Measurements from ENCODE around the gene PHLPP1. TPM values are rescaled to one million over a fixed set of nuclear protein-coding genes. Genes with fewer than 3 reads are reported as not detected.

Gene PHLPP1
- total RNA-seq, 4 donors from 2014 or later = 17.7 to 29.5 (median 25.5) TPM

- no peak for TF ChIP-seq EP300 (IDR thresholded peaks at IDR 0.05; ENCODE audit: low read depth)
- TF ChIP-seq CTCF (IDR thresholded peaks at IDR 0.05) = peak; percentile 71 to 79 (median 73)
- peak overlapping the region in 2 of 4 donors; percentile 19 to 24 for H3K4me3 ChIP-seq
- H3K27ac ChIP-seq = no peak overlapping the region
- H3K9me3 ChIP-seq = no peaks in the 10 kb centered on the region
- peak; percentile 44 for DNase-seq
- in situ Hi-C loops (cut with MboI; ENCODE audit: low pct_ligation_motif_present in 1 of 4, low pct_unique_long_range_greater_than_20kb in 1 of 4, low sequenced_read_pairs in 3 of 4) = loop anchor here in 2 of 4 donors (10.0 to 25.0 kb wide), 3 partner anchors 270 to 398 kb away; partner anchors contain the start of gene PHLPP1 (in 1 of the 2)
- H3K27me3 ChIP-seq = no peaks in the 10 kb centered on the region
- 43 to 45% methylated on average over 9 to 11 of the region's 11 CpGs for WGBS, 2 donors (ENCODE audit: low coverage in 1 of 2)
- peaks cover 0 to 4% (median 3%) of the 10 kb centered on the region in 4 donors for H3K4me1 ChIP-seq
- H3K36me3 ChIP-seq = peaks cover 0 to 5% (median 0%) of the 10 kb centered on the region in 4 donors
- intact Hi-C loops (cut with DNase I; ENCODE audit: low total_unique reads) = loop anchor here (5.0 kb wide), 2 partner anchors 270 to 395 kb away; no protein-coding TSS in a partner anchor
These were observed 267.4 kb downstream of the PHLPP1 start for GRCh38 chr18:62982600-62983251.

- H3K27me3 ChIP-seq = no peaks in the 10 kb centered on the region
- TF ChIP-seq POLR2AphosphoS5 (IDR thresholded peaks at IDR 0.05) (no peak), CTCF (IDR thresholded peaks at IDR 0.05) (no peak), EP300 (IDR thresholded peaks at IDR 0.05; ENCODE audit: low read depth) (no peak)
- H3K4me1 ChIP-seq = peaks cover 0 to 4% (median 3%) of the 10 kb centered on the region in 4 donors
- no peaks in the 10 kb centered on the region for H3K9me3 ChIP-seq
- no peaks in the 10 kb centered on the region for H3K36me3 ChIP-seq
- intact Hi-C loops (cut with DNase I; ENCODE audit: low total_unique reads) (loop anchor here (5.0 kb wide), 2 partner anchors 272 to 397 kb away; no protein-coding TSS in a partner anchor), in situ Hi-C loops (cut with MboI; ENCODE audit: low pct_ligation_motif_present in 1 of 4, low pct_unique_long_range_greater_than_20kb in 1 of 4, low sequenced_read_pairs in 3 of 4) (loop anchor here in 2 of 4 donors (10.0 to 25.0 kb wide), 3 partner anchors 272 to 400 kb away; partner anchors contain the start of gene PHLPP1 (in 1 of the 2))
- H3K27ac ChIP-seq = no peak overlapping the region
- DNase-seq = no peak
- WGBS, 2 donors (ENCODE audit: low coverage in 1 of 2) = 84 to 92% methylated on average over 4 to 11 of the region's 11 CpGs
- H3K4me3 ChIP-seq = no peak overlapping the region
These were observed 269.4 kb downstream of the PHLPP1 start for GRCh38 chr18:62984656-62985315.

GRCh38 chr18:62986490-62986889 is 271.1 kb downstream of the PHLPP1 start:
- Histone ChIP-seq H3K27ac (no peak overlapping the region), H3K27me3 (no peaks in the 10 kb centered on the region), H3K4me3 (no peak overlapping the region), H3K36me3 (no peaks in the 10 kb centered on the region), H3K9me3 (no peaks in the 10 kb centered on the region), H3K4me1 (peaks cover 0 to 4% (median 3%) of the 10 kb centered on the region in 4 donors)
- TF ChIP-seq POLR2AphosphoS5 (IDR thresholded peaks at IDR 0.05) (no peak), POLR2A (IDR thresholded peaks at IDR 0.05) (no peak), EP300 (IDR thresholded peaks at IDR 0.05; ENCODE audit: low read depth) (no peak), CTCF (IDR thresholded peaks at IDR 0.05) (no peak)
- in situ Hi-C loops (cut with MboI; ENCODE audit: low pct_ligation_motif_present in 1 of 4, low pct_unique_long_range_greater_than_20kb in 1 of 4, low sequenced_read_pairs in 3 of 4) = loop anchor here in 2 of 4 donors (10.0 to 25.0 kb wide), 3 partner anchors 274 to 402 kb away; partner anchors contain the start of gene PHLPP1 (in 1 of the 2)
- DNase-seq = no peak
- 73 to 92% methylated on average over 2 of the region's 2 CpGs for WGBS, 2 donors (ENCODE audit: low coverage in 1 of 2)
- intact Hi-C loops (cut with DNase I; ENCODE audit: low total_unique reads) = no loop called here
